PFSK-1 (cell line): ENCODE measurements around the gene PLEKHM2.

Experiments used
- FOXP2 ChIP-seq: optimal IDR thresholded peaks from 2 replicates; pipeline ENCODE3; 2011; ENCODE audit warnings: borderline replicate concordance, control low read depth, inconsistent platforms; ENCODE audit not compliant: insufficient read depth; ENCODE audit errors: extremely low read length, extremely low read depth
- POLR2AphosphoS5 ChIP-seq: IDR thresholded peaks from 2 replicates; pipeline ENCODE4 v1.6.1; 2012; ENCODE audit warnings: low read depth, mild to moderate bottlenecking, control low read depth, low read length, moderate library complexity
- REST ChIP-seq, 2 experiments: IDR thresholded peaks; 2 replicates each; pipeline versions ENCODE4 v1.6.1 to v1.8.0; 2011 to 2012; ENCODE audit warnings: low read depth in 2 of 2, low read length in 2 of 2, control low read depth in 1 of 2, inconsistent platforms in 1 of 2, mild to moderate bottlenecking in 1 of 2, moderate library complexity in 1 of 2; ENCODE audit not compliant: insufficient read depth in 1 of 2
- SIN3A ChIP-seq: IDR thresholded peaks from 2 replicates; pipeline ENCODE4 v1.6.1; 2012; ENCODE audit warnings: mild to moderate bottlenecking, low read length, moderate library complexity, borderline replicate concordance; ENCODE audit not compliant: insufficient read depth
- TAF1 ChIP-seq: IDR thresholded peaks from 2 replicates; pipeline ENCODE4 v1.6.1; 2012; ENCODE audit warnings: low read length, control low read depth, borderline replicate concordance; ENCODE audit not compliant: insufficient read depth

The PLEKHM2 gene

GRCh38 chr1:15693371-15693770 is 9.3 kb downstream of the PLEKHM2 start:
- TF ChIP-seq TAF1: no peak
- no peak for TF ChIP-seq FOXP2
- TF ChIP-seq REST (IDR thresholded peaks at IDR 0.05; ENCODE audit: insufficient read depth in 1 of 2, low read depth in 2 of 2, low read length in 2 of 2): no peak
- no peak for TF ChIP-seq POLR2AphosphoS5
- TF ChIP-seq SIN3A: no peak

- TF ChIP-seq FOXP2 (no peak), REST (IDR thresholded peaks at IDR 0.05; ENCODE audit: insufficient read depth in 1 of 2, low read depth in 2 of 2, low read length in 2 of 2) (no peak), POLR2AphosphoS5 (no peak), SIN3A (no peak), TAF1 (no peak)
These were observed 12.9 kb downstream of the PLEKHM2 start for GRCh38 chr1:15696956-15697521.

- TF ChIP-seq REST (IDR thresholded peaks at IDR 0.05; ENCODE audit: insufficient read depth in 1 of 2, low read depth in 2 of 2, low read length in 2 of 2): no peak
- no peak for TF ChIP-seq SIN3A
- TF ChIP-seq POLR2AphosphoS5: no peak
- no peak for TF ChIP-seq TAF1
- no peak for TF ChIP-seq FOXP2
These were observed 14.1 kb downstream of the PLEKHM2 start for GRCh38 chr1:15698201-15698600.

- no peak for TF ChIP-seq SIN3A
These were observed 16.4 kb downstream of the PLEKHM2 start for GRCh38 chr1:15700508-15700907.

- TF ChIP-seq TAF1: no peak
- no peak for TF ChIP-seq SIN3A
- no peak for TF ChIP-seq POLR2AphosphoS5
- no peak for TF ChIP-seq FOXP2
- TF ChIP-seq REST (IDR thresholded peaks at IDR 0.05; ENCODE audit: insufficient read depth in 1 of 2, low read depth in 2 of 2, low read length in 2 of 2): no peak
These were observed 17.7 kb downstream of the PLEKHM2 start for GRCh38 chr1:15701784-15702183.
